ENCODE measurements around the gene ANO2.

The ANO2 gene

DNA sequence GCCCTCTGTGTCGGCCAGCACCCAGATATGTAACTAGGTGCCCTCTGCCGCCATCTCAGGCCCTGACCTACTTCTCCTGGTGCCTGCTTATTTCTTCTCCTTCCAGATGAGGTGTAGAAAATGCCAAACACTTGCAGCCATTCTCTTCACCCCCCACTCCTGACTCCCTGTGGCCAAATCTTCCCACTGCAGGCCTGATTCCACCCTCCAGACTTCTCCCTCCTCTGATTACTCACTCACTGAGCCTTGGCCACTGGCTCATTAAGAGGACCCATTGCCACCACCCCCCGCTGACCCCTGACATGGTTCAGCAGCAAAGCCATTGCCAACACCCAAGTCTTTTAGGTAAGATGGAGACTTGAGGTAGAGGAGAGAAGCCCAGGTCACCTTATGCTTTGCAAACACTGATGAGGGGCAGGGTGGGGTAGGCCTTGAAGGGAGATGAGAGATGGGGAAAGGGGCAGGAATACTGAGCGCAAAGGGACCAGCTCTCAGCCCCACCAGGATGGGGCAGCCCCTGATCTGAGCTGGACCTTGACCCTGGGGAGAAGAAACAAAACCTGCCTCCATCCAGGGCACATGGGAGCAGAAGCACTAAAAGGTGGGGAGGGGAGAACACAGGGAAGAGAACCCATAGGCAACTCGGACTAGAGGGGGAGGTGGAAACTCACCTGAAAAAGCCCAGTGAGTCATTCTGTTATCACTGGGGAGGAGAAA, 25.1 kb upstream of the ANO2 start:
- H3K4me1 ChIP-seq (ENCODE audit: insufficient read depth, insufficient read length), result peaks cover 18% of the 10 kb centered on the region
- no peaks in the 10 kb centered on the region for H3K9me3 ChIP-seq (ENCODE audit: insufficient read depth, low read length)
- no peak for DNase-seq (ENCODE audit: low read depth, low spot score)
- peaks cover 37% of the 10 kb centered on the region for H3K27me3 ChIP-seq (ENCODE audit: insufficient read depth, insufficient read length)
- no peak overlapping the region for H3K9ac ChIP-seq (ENCODE audit: insufficient read length, low read depth)
- no peaks in the 10 kb centered on the region for H3K36me3 ChIP-seq (ENCODE audit: insufficient read depth, insufficient read length, low read length)
- no peak for TF ChIP-seq YY1 (IDR thresholded peaks at IDR 0.05; ENCODE audit: insufficient read depth, insufficient read length)
- TF ChIP-seq SUZ12 (IDR thresholded peaks at IDR 0.05; ENCODE audit: extremely low read depth, insufficient read depth, insufficient read length), result no peak
- TF ChIP-seq ZNF274 (IDR thresholded peaks at IDR 0.05; ENCODE audit: low read depth, low read length), result no peak
- no peak overlapping the region for H3K4me3 ChIP-seq (ENCODE audit: insufficient read length, low read depth)

DNA sequence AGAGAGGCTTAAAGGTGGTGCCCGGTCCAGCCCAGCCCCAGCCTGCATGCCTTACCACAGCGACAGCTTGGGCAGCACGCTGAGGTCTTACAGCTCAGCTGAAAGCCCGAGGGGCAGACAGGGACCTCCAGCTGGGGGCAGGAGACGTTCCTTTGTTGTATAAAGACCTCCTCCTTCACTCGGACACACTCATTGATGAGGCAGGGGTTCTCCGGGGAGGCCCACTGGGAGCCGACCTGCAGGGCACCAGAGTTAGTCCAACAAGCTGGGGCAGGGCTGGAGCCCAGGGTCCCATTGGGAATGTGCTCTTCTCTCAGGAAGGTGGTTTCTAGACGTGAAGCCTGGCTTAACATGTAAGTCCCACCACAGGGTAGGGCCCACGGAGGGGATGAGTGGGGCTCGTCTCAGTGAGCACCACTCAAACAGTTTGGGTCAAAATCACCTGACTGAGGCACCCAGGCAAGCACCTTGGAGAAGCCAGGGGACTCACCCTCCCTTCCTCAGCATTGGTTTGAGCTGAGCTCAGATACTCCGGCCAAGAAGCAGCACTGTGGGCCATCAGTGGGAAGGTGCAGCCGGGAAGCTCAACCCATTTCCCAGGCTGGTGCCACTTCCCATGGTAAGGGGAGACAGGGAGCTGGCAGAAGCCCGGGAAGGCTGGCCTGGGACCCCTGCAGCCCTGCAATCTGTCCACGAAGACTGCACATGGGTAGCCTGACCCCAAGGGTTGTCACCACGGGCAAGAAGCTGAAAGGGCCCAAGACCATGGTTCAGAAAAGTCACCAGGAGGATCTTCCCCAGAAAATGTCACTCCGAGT, 24.3 kb upstream of the ANO2 start:
- DNase-seq (ENCODE audit: low read depth, low spot score), result no peak
- TF ChIP-seq SUZ12 (IDR thresholded peaks at IDR 0.05; ENCODE audit: extremely low read depth, insufficient read depth, insufficient read length) (no peak), ZNF274 (IDR thresholded peaks at IDR 0.05; ENCODE audit: low read depth, low read length) (no peak), YY1 (IDR thresholded peaks at IDR 0.05; ENCODE audit: insufficient read depth, insufficient read length) (no peak)
- Histone ChIP-seq H3K9ac (ENCODE audit: insufficient read length, low read depth) (no peak overlapping the region), H3K4me3 (ENCODE audit: insufficient read length, low read depth) (no peak overlapping the region), H3K36me3 (ENCODE audit: insufficient read depth, insufficient read length, low read length) (no peaks in the 10 kb centered on the region), H3K9me3 (ENCODE audit: insufficient read depth, low read length) (no peaks in the 10 kb centered on the region), H3K4me1 (ENCODE audit: insufficient read depth, insufficient read length) (peaks cover 25% of the 10 kb centered on the region), H3K27me3 (ENCODE audit: insufficient read depth, insufficient read length) (peaks cover 34% of the 10 kb centered on the region)

DNA sequence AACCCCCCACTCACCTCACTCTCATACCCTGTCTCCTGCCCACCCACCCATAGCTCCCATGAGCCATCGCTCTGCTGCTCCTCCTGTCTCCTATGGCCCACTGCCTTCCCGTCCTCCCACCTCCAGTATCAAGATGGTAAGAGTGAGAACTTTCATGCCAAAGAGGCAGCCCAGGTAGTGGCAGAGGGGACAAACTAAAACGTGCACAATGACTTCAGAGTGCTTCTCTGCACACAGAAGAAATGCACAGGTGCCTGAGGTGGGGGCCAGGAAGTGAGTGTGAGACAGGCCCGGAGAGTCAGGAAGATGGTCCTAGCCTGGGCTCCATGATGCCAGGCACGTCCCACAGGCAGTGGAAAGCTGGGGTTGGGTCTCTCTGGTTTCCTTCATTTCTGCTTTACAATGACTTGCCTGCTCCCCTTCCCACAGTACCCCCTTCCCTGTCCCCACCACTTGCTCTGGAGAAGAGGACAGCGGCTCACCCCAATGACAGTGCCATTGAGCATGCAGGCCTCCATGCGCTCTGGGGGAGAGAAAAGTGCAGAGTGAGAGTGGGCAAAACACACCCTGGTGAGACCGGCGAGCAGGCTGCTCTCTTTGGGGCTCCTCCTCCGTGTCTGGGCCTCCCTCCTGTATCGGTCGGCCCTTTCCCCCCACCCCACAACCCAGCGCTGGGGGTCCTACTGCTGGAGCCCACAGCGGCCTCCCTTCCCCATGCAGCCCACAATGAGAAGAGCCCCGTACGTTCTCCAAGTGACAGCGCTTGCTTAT, 22.8 kb upstream of the ANO2 start:
- Histone ChIP-seq H3K9me3 (ENCODE audit: insufficient read depth, low read length) (no peaks in the 10 kb centered on the region), H3K4me3 (ENCODE audit: insufficient read length, low read depth) (no peak overlapping the region)
- TF ChIP-seq ZNF274 (IDR thresholded peaks at IDR 0.05; ENCODE audit: low read depth, low read length) (no peak), YY1 (IDR thresholded peaks at IDR 0.05; ENCODE audit: insufficient read depth, insufficient read length) (no peak), SUZ12 (IDR thresholded peaks at IDR 0.05; ENCODE audit: extremely low read depth, insufficient read depth, insufficient read length) (no peak)

DNA sequence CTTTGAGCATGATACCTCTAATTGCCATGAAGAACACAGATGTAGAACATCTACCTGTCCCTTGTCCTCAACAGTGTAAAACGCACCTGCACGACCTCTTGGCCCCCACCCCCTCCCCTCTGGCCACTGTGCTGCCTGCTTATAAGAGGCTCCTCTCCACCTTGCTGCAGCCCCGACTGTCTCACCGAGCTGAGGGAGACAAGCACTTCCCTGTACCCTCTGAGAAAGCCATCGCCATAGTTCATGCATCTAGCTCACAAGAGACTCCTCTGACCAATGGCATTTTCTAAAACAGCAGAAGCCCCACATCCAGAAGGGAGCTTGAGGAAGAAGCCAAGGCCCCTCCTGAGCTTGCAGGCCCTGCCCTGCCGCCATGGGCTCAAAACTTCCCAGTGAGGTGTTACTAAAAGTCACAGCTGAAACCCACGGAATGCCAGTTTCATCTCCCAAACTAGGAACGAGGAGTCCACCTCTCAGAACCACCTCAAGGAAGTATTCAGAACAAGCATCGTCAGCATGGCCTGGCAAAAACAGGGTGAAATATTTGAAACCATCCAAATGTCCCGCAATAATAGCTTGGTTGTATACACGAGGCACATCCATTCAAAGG, 21.5 kb upstream of the ANO2 start:
- H3K4me3 ChIP-seq (ENCODE audit: insufficient read length, low read depth), result no peak overlapping the region
- no peak for DNase-seq (ENCODE audit: low read depth, low spot score)
- H3K36me3 ChIP-seq (ENCODE audit: insufficient read depth, insufficient read length, low read length), result no peaks in the 10 kb centered on the region
- no peaks in the 10 kb centered on the region for H3K9me3 ChIP-seq (ENCODE audit: insufficient read depth, low read length)
- TF ChIP-seq SUZ12 (IDR thresholded peaks at IDR 0.05; ENCODE audit: extremely low read depth, insufficient read depth, insufficient read length) (no peak), YY1 (IDR thresholded peaks at IDR 0.05; ENCODE audit: insufficient read depth, insufficient read length) (no peak)
- no peak overlapping the region for H3K9ac ChIP-seq (ENCODE audit: insufficient read length, low read depth)
- H3K4me1 ChIP-seq (ENCODE audit: insufficient read depth, insufficient read length), result peaks cover 25% of the 10 kb centered on the region
- peaks cover 26% of the 10 kb centered on the region for H3K27me3 ChIP-seq (ENCODE audit: insufficient read depth, insufficient read length)

More for the DNA sequence above, 22.8 kb upstream of the ANO2 start:
- H3K9ac ChIP-seq (ENCODE audit: insufficient read length, low read depth), result no peak overlapping the region
- DNase-seq (ENCODE audit: low read depth, low spot score), result no peak
- H3K36me3 ChIP-seq (ENCODE audit: insufficient read depth, insufficient read length, low read length), result no peaks in the 10 kb centered on the region
- peaks cover 31% of the 10 kb centered on the region for H3K27me3 ChIP-seq (ENCODE audit: insufficient read depth, insufficient read length)
- H3K4me1 ChIP-seq (ENCODE audit: insufficient read depth, insufficient read length), result peaks cover 25% of the 10 kb centered on the region

DNA sequence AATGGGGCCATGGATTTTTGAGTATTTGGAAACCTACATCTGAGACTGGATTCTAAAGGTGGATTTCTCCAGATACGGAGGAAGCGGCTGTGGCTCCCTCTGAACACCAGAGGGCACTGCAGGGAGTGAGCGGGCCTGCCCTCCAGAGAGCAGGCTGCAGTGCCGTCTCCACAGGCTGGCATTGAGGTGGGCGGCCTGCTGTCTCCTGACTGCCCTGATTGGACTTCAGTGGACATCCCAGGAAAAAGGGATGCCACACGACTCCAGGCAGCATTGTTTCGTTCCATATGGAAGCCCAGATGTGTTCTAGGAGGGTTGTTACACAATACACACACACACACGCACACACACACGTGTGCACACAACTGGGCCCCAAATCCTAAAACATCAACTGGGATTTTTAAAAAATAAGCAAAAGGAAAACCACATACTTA, 20.9 kb upstream of the ANO2 start:
- TF ChIP-seq ZNF274 (IDR thresholded peaks at IDR 0.05; ENCODE audit: low read depth, low read length) (no peak), YY1 (IDR thresholded peaks at IDR 0.05; ENCODE audit: insufficient read depth, insufficient read length) (no peak), SUZ12 (IDR thresholded peaks at IDR 0.05; ENCODE audit: extremely low read depth, insufficient read depth, insufficient read length) (no peak)
- H3K27me3 ChIP-seq (ENCODE audit: insufficient read depth, insufficient read length), result peaks cover 22% of the 10 kb centered on the region
- no peak overlapping the region for H3K9ac ChIP-seq (ENCODE audit: insufficient read length, low read depth)
- no peaks in the 10 kb centered on the region for H3K9me3 ChIP-seq (ENCODE audit: insufficient read depth, low read length)
- peak; percentile 74 for DNase-seq (ENCODE audit: low read depth, low spot score)
- H3K4me3 ChIP-seq (ENCODE audit: insufficient read length, low read depth), result no peak overlapping the region
- no peaks in the 10 kb centered on the region for H3K36me3 ChIP-seq (ENCODE audit: insufficient read depth, insufficient read length, low read length)
- peaks cover 25% of the 10 kb centered on the region for H3K4me1 ChIP-seq (ENCODE audit: insufficient read depth, insufficient read length)

DNA sequence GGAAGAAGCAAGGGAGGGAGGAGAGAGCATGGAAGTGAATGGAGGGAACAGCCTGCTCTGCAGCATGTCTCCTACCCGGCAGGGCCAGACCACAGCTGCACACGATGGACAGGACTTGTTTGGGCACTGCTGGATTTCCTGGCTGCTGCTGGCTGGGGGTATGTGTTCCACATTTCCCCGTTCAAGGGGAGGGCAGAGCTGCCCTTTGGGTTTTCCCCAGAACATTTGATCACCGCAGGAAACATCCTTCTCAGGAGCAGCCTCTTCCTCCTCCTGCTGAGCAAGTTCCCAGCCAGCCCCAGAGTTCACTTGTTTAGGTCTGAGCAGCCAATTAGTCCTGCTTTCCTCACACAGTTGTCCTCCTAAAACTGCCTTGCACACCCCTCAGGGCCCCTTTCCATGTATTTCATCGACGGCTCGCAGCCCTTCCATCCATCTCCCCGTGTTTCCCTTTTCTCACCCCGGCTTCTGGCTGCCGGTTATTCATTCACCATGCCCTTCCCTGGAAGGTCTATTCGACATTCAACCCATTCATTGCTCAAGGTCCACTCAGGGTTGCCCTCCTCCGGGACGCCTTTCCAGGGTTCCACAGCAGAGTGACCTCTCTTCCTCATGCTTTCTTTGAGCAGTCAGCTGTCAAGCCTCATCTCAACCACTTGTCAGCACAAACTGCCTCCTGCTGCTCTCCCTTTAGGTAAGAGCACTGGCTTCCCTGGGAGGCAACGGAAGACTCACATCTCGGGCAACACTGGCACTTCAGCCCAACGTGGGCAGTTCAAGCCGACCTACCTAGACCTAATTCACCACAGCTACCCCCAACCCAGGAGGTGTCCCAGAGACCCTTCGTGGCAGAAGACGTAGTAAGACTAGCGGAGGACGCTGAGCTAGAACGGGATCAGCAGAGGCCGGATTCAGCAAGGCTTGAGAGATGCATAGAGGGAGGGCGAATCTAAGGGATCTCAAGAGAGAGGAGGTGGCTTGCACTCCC, 20.1 kb upstream of the ANO2 start:
- Histone ChIP-seq H3K36me3 (ENCODE audit: insufficient read depth, insufficient read length, low read length) (no peaks in the 10 kb centered on the region), H3K9ac (ENCODE audit: insufficient read length, low read depth) (no peak overlapping the region), H3K27me3 (ENCODE audit: insufficient read depth, insufficient read length) (peaks cover 17% of the 10 kb centered on the region), H3K4me1 (ENCODE audit: insufficient read depth, insufficient read length) (peaks cover 23% of the 10 kb centered on the region), H3K4me3 (ENCODE audit: insufficient read length, low read depth) (no peak overlapping the region), H3K9me3 (ENCODE audit: insufficient read depth, low read length) (no peaks in the 10 kb centered on the region)
- no peak for TF ChIP-seq SUZ12 (IDR thresholded peaks at IDR 0.05; ENCODE audit: extremely low read depth, insufficient read depth, insufficient read length)
- no peak for TF ChIP-seq YY1 (IDR thresholded peaks at IDR 0.05; ENCODE audit: insufficient read depth, insufficient read length)
- TF ChIP-seq ZNF274 (IDR thresholded peaks at IDR 0.05; ENCODE audit: low read depth, low read length), result no peak
- peak; percentile 77 for DNase-seq (ENCODE audit: low read depth, low spot score)
